Loucy (cell line): ENCODE results near the gene SHLD3.

Experiments used
- H2AFZ ChIP-seq: fragments of 200-600 bp; sonication (generic); 2 replicates; pipeline ENCODE4 v1.6.0; 2016; ENCODE audit warnings: antibody characterized with exemption, mild to moderate bottlenecking, low read length, moderate library complexity
- H3F3A ChIP-seq: fragments of 200-600 bp; 2 replicates; pipeline ENCODE4 v1.6.0; 2016; ENCODE audit warnings: antibody characterized with exemption, low read depth, mild to moderate bottlenecking
- H3K27me3 ChIP-seq: fragments of 200-600 bp; sonication (generic); 2 replicates; pipeline ENCODE4 v1.6.1; 2014; ENCODE audit warnings: low read length, mild to moderate bottlenecking; ENCODE audit not compliant: insufficient read depth, poor library complexity, severe bottlenecking
- H3K36me3 ChIP-seq: fragments of 200-600 bp; sonication (generic); 2 replicates; pipeline ENCODE4 v1.6.1; 2016; ENCODE audit warnings: low read length; ENCODE audit not compliant: insufficient read depth
- H3K4me1 ChIP-seq: fragments of 200-600 bp; sonication (generic); 2 replicates; pipeline ENCODE4 v1.5.1; 2014; ENCODE audit warnings: low read length, mild to moderate bottlenecking; ENCODE audit not compliant: insufficient read depth, poor library complexity, severe bottlenecking
- H3K4me2 ChIP-seq: fragments of 200-600 bp; sonication (generic); 2 replicates; pipeline ENCODE4 v1.6.0; 2014; ENCODE audit warnings: antibody characterized with exemption, low read length, low read depth, mild to moderate bottlenecking; ENCODE audit not compliant: poor library complexity, severe bottlenecking
- H3K4me3 ChIP-seq: fragments of 200-600 bp; sonication (generic); 2 replicates; pipeline ENCODE4 v1.5.1; 2014; ENCODE audit warnings: low read length, mild to moderate bottlenecking, mixed read lengths; ENCODE audit not compliant: poor library complexity, severe bottlenecking
- H3K79me2 ChIP-seq: fragments of 200-600 bp; sonication (generic); 2 replicates; pipeline ENCODE4 v1.6.1; 2014; ENCODE audit warnings: low read length; ENCODE audit not compliant: insufficient read depth
- H3K9ac ChIP-seq: fragments of 200-600 bp; sonication (generic); 2 replicates; pipeline ENCODE4 v1.6.0; 2014; ENCODE audit warnings: mild to moderate bottlenecking, low read depth, low read length, moderate library complexity; ENCODE audit not compliant: poor library complexity, severe bottlenecking
- H3K9me2 ChIP-seq: fragments of 200-600 bp; sonication (generic); replicated peaks from 2 replicates; pipeline ENCODE4 v1.6.1; 2016; ENCODE audit warnings: low read depth, low read length, mixed read lengths
- H3K9me3 ChIP-seq: fragments of 200-600 bp; sonication (generic); 2 replicates; pipeline ENCODE4 v1.6.1; 2014; ENCODE audit warnings: mild to moderate bottlenecking, antibody characterized with exemption, low read length, low read depth; ENCODE audit not compliant: insufficient read depth
- H4K20me1 ChIP-seq: fragments of 200-600 bp; sonication (generic); 2 replicates; pipeline ENCODE4 v1.6.0; 2014; ENCODE audit warnings: antibody characterized with exemption, low read length, mild to moderate bottlenecking; ENCODE audit not compliant: insufficient read depth, poor library complexity, severe bottlenecking
- CTCF ChIP-seq: fragments of 200-600 bp; sonication (generic); conservative IDR thresholded peaks from 2 replicates; pipeline ENCODE4 v1.5.1; 2014; ENCODE audit warnings: mild to moderate bottlenecking, antibody characterized with exemption, low read length
- EZH2phosphoT487 ChIP-seq: fragments of 200-600 bp; IDR thresholded peaks from 2 replicates; pipeline ENCODE4 v1.6.1; 2018; ENCODE audit warnings: antibody characterized with exemption, mild to moderate bottlenecking, moderate library complexity, borderline replicate concordance

Gene SHLD3

GRCh38 chr5:65647941-65648340 lies 23.1 kb downstream of the SHLD3 start:
- Histone ChIP-seq H3K4me2 (no peak overlapping the region), H2AFZ (no peak overlapping the region), H3K79me2 (no peaks in the 10 kb centered on the region), H3F3A (no peaks in the 10 kb centered on the region), H3K4me3 (no peak overlapping the region), H3K36me3 (no peaks in the 10 kb centered on the region), H3K9me2 (no peaks in the 10 kb centered on the region), H3K9ac (no peak overlapping the region), H3K9me3 (no peaks in the 10 kb centered on the region), H3K4me1 (no peaks in the 10 kb centered on the region), H4K20me1 (no peaks in the 10 kb centered on the region), H3K27me3 (no peaks in the 10 kb centered on the region)
- TF ChIP-seq CTCF (no peak), EZH2phosphoT487 (no peak)

GRCh38 chr5:65651144-65651543 lies 26.3 kb downstream of the SHLD3 start:
- H3K4me2 ChIP-seq = no peak overlapping the region
- no peaks in the 10 kb centered on the region for H3K9me2 ChIP-seq
- H3K4me1 ChIP-seq = no peaks in the 10 kb centered on the region
- no peak overlapping the region for H3K4me3 ChIP-seq
- TF ChIP-seq CTCF = no peak
- no peaks in the 10 kb centered on the region for H3K9me3 ChIP-seq
- H3K79me2 ChIP-seq = no peaks in the 10 kb centered on the region
- H3K36me3 ChIP-seq = no peaks in the 10 kb centered on the region
- no peaks in the 10 kb centered on the region for H4K20me1 ChIP-seq
- no peak overlapping the region for H2AFZ ChIP-seq
- no peaks in the 10 kb centered on the region for H3F3A ChIP-seq
- H3K9ac ChIP-seq = no peak overlapping the region
- H3K27me3 ChIP-seq = no peaks in the 10 kb centered on the region

- no peaks in the 10 kb centered on the region for H3K36me3 ChIP-seq
- H3K27me3 ChIP-seq = no peaks in the 10 kb centered on the region
- H3K4me3 ChIP-seq = no peak overlapping the region
- H3K9me3 ChIP-seq = no peaks in the 10 kb centered on the region
- H3K9me2 ChIP-seq = no peaks in the 10 kb centered on the region
- H3K79me2 ChIP-seq = no peaks in the 10 kb centered on the region
- no peak overlapping the region for H3K4me2 ChIP-seq
- H2AFZ ChIP-seq = no peak overlapping the region
- H4K20me1 ChIP-seq = no peaks in the 10 kb centered on the region
- H3K9ac ChIP-seq = no peak overlapping the region
- TF ChIP-seq EZH2phosphoT487 (no peak), CTCF (no peak)
- no peaks in the 10 kb centered on the region for H3F3A ChIP-seq
- no peaks in the 10 kb centered on the region for H3K4me1 ChIP-seq
These were observed 29.9 kb downstream of the SHLD3 start for GRCh38 chr5:65654713-65655112.
